GM19328 (cell line): ENCODE results near the gene FHAD1.
"Not testable (repeated sequence)": the region's sequence is repeated elsewhere in the genome, so short reads cannot be mapped to it uniquely, and the experiment has no call there.

Experiments
- ATAC-seq: cut with Tn5 transposase; IDR thresholded peaks from one replicate; pipeline ENCODE4 v1.9.1; 2021; ENCODE audit warnings: mild to moderate bottlenecking, moderate library complexity; ENCODE audit not compliant: unreplicated experiment

The FHAD1 gene

GRCh38 chr1:15303935-15304334 is 56.9 kb downstream of the FHAD1 start:
- ATAC-seq, result no peak

- ATAC-seq, result no peak
Observed at GRCh38 chr1:15304708-15305467, 57.9 kb downstream of the FHAD1 start.

GRCh38 chr1:15305468-15305770 is 58.4 kb downstream of the FHAD1 start:
- no peak for ATAC-seq

- not testable (repeated sequence) for ATAC-seq
Observed at GRCh38 chr1:15306352-15306751, 59.3 kb downstream of the FHAD1 start.

- ATAC-seq, result no peak
Observed at GRCh38 chr1:15308135-15308534, 61.1 kb downstream of the FHAD1 start.

- no peak for ATAC-seq
Observed at GRCh38 chr1:15308621-15309027, 61.6 kb downstream of the FHAD1 start.

GRCh38 chr1:15309687-15310086 is 62.7 kb downstream of the FHAD1 start:
- no peak for ATAC-seq

- no peak for ATAC-seq
Observed at GRCh38 chr1:15310544-15310943, 63.5 kb downstream of the FHAD1 start.

- no peak for ATAC-seq
Observed at GRCh38 chr1:15311122-15311822, 64.2 kb downstream of the FHAD1 start.

GRCh38 chr1:15311880-15312279 is 64.9 kb downstream of the FHAD1 start:
- ATAC-seq, result no peak

- no peak for ATAC-seq
Observed at GRCh38 chr1:15312626-15313411, 65.8 kb downstream of the FHAD1 start.

- no peak for ATAC-seq
Observed at GRCh38 chr1:15314328-15315281, 67.6 kb downstream of the FHAD1 start.

GRCh38 chr1:15315815-15316214 is 68.8 kb downstream of the FHAD1 start:
- ATAC-seq, result no peak

- no peak for ATAC-seq
Observed at GRCh38 chr1:15316510-15316909, 69.5 kb downstream of the FHAD1 start.

GRCh38 chr1:15320267-15320666 is 73.2 kb downstream of the FHAD1 start:
- no peak for ATAC-seq

GRCh38 chr1:15321601-15322000 is 74.6 kb downstream of the FHAD1 start:
- no peak for ATAC-seq

- ATAC-seq, result no peak
Observed at GRCh38 chr1:15322648-15323350, 75.8 kb downstream of the FHAD1 start.

GRCh38 chr1:15323351-15323988 is 76.4 kb downstream of the FHAD1 start:
- ATAC-seq, result no peak

GRCh38 chr1:15323989-15324868 is 77.2 kb downstream of the FHAD1 start:
- no peak for ATAC-seq
